ENCODE results near the gene DIPK1B.

DNA sequence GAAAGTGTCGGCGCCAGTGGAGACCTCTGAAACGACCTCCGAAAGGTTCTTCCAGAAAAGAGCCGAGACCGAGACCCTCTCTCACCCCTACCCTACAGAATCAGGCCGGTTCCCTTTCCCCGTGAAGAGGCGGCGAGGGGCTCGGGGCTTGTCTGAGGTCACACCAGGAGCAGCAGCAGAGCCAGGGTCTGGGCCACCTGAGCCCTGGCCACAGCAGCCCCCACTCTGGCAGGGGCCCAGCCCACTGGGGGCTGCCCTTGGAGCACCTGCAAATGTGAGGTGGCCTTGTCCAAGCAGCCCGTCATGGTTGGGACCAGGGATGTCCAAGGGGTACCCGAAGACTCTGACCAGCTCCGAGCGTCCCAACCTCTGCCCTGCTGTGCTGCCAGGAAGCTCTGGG lies 34.3 kb upstream of the DIPK1B start:
- TF ChIP-seq, protein P1, sequence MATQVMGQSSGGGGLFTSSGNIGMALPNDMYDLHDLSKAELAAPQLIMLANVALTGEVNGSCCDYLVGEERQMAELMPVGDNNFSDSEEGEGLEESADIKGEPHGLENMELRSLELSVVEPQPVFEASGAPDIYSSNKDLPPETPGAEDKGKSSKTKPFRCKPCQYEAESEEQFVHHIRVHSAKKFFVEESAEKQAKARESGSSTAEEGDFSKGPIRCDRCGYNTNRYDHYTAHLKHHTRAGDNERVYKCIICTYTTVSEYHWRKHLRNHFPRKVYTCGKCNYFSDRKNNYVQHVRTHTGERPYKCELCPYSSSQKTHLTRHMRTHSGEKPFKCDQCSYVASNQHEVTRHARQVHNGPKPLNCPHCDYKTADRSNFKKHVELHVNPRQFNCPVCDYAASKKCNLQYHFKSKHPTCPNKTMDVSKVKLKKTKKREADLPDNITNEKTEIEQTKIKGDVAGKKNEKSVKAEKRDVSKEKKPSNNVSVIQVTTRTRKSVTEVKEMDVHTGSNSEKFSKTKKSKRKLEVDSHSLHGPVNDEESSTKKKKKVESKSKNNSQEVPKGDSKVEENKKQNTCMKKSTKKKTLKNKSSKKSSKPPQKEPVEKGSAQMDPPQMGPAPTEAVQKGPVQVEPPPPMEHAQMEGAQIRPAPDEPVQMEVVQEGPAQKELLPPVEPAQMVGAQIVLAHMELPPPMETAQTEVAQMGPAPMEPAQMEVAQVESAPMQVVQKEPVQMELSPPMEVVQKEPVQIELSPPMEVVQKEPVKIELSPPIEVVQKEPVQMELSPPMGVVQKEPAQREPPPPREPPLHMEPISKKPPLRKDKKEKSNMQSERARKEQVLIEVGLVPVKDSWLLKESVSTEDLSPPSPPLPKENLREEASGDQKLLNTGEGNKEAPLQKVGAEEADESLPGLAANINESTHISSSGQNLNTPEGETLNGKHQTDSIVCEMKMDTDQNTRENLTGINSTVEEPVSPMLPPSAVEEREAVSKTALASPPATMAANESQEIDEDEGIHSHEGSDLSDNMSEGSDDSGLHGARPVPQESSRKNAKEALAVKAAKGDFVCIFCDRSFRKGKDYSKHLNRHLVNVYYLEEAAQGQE (IDR thresholded peaks at IDR 0.05; ENCODE audit: unreplicated experiment) = no peak
- TF ChIP-seq, protein P2, sequence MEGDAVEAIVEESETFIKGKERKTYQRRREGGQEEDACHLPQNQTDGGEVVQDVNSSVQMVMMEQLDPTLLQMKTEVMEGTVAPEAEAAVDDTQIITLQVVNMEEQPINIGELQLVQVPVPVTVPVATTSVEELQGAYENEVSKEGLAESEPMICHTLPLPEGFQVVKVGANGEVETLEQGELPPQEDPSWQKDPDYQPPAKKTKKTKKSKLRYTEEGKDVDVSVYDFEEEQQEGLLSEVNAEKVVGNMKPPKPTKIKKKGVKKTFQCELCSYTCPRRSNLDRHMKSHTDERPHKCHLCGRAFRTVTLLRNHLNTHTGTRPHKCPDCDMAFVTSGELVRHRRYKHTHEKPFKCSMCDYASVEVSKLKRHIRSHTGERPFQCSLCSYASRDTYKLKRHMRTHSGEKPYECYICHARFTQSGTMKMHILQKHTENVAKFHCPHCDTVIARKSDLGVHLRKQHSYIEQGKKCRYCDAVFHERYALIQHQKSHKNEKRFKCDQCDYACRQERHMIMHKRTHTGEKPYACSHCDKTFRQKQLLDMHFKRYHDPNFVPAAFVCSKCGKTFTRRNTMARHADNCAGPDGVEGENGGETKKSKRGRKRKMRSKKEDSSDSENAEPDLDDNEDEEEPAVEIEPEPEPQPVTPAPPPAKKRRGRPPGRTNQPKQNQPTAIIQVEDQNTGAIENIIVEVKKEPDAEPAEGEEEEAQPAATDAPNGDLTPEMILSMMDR (conservative IDR thresholded peaks at IDR 0.05; ENCODE audit: low read depth in 2 of 2) = no peak
- TF ChIP-seq EZH2 (IDR thresholded peaks at IDR 0.05; ENCODE audit: low read depth, unreplicated experiment) = no peak
- TF ChIP-seq STAT1 (IDR thresholded peaks at IDR 0.05; ENCODE audit: unreplicated experiment) = no peak
- TF ChIP-seq POLR2AphosphoS5 (IDR thresholded peaks at IDR 0.05; ENCODE audit: low read depth) = no peak
- no peak for TF ChIP-seq ZNF114 (CRISPR knock-in tag; IDR thresholded peaks at IDR 0.05)
- no peak for TF ChIP-seq EZH2phosphoT487 (IDR thresholded peaks at IDR 0.05; ENCODE audit: unreplicated experiment)
- no peak for TF ChIP-seq CREB1 (CRISPR knock-in tag; IDR thresholded peaks at IDR 0.05; ENCODE audit: low read depth)
- TF ChIP-seq ZNF331 (CRISPR knock-in tag; IDR thresholded peaks at IDR 0.05; ENCODE audit: low read depth) = no peak
- no peak for TF ChIP-seq JUNB (IDR thresholded peaks at IDR 0.05; ENCODE audit: unreplicated experiment)
- TF ChIP-seq NANOG (IDR thresholded peaks at IDR 0.05; ENCODE audit: borderline replicate concordance) = no peak
- TF ChIP-seq, protein P3, sequence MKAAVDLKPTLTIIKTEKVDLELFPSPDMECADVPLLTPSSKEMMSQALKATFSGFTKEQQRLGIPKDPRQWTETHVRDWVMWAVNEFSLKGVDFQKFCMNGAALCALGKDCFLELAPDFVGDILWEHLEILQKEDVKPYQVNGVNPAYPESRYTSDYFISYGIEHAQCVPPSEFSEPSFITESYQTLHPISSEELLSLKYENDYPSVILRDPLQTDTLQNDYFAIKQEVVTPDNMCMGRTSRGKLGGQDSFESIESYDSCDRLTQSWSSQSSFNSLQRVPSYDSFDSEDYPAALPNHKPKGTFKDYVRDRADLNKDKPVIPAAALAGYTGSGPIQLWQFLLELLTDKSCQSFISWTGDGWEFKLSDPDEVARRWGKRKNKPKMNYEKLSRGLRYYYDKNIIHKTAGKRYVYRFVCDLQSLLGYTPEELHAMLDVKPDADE (IDR thresholded peaks at IDR 0.05) = no peak

Measured in GM23338 (cell line).